ENCODE measurements around the gene AFF3.

Gene AFF3

DNA sequence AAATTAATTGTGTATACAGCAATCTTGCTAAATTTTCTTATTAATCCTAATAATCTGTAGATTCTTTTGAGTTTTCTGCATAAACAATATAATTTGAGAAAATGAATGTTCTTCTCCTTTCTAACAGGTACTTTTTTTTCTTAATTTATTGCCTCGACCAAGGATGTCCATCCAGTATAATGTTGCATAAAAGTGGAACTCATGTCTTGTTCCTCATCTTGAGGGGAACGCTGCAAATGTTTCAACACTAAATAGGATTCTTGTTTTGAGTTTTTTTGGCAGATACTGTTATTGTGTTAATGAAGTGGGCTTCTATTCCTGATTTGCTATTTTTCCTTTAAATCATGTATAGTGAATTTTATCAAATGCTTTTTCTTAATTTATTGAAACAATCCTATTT, 408.2 kb downstream of the AFF3 start:
- no peak for DNase-seq (ENCODE audit: low read depth)
- no peak overlapping the region for H3K4me3 ChIP-seq (ENCODE audit: low read length)
- TF ChIP-seq, protein P1, sequence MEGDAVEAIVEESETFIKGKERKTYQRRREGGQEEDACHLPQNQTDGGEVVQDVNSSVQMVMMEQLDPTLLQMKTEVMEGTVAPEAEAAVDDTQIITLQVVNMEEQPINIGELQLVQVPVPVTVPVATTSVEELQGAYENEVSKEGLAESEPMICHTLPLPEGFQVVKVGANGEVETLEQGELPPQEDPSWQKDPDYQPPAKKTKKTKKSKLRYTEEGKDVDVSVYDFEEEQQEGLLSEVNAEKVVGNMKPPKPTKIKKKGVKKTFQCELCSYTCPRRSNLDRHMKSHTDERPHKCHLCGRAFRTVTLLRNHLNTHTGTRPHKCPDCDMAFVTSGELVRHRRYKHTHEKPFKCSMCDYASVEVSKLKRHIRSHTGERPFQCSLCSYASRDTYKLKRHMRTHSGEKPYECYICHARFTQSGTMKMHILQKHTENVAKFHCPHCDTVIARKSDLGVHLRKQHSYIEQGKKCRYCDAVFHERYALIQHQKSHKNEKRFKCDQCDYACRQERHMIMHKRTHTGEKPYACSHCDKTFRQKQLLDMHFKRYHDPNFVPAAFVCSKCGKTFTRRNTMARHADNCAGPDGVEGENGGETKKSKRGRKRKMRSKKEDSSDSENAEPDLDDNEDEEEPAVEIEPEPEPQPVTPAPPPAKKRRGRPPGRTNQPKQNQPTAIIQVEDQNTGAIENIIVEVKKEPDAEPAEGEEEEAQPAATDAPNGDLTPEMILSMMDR (IDR thresholded peaks at IDR 0.05; ENCODE audit: insufficient read depth, low read depth, low read length, missing control alignments), result no peak

DNA sequence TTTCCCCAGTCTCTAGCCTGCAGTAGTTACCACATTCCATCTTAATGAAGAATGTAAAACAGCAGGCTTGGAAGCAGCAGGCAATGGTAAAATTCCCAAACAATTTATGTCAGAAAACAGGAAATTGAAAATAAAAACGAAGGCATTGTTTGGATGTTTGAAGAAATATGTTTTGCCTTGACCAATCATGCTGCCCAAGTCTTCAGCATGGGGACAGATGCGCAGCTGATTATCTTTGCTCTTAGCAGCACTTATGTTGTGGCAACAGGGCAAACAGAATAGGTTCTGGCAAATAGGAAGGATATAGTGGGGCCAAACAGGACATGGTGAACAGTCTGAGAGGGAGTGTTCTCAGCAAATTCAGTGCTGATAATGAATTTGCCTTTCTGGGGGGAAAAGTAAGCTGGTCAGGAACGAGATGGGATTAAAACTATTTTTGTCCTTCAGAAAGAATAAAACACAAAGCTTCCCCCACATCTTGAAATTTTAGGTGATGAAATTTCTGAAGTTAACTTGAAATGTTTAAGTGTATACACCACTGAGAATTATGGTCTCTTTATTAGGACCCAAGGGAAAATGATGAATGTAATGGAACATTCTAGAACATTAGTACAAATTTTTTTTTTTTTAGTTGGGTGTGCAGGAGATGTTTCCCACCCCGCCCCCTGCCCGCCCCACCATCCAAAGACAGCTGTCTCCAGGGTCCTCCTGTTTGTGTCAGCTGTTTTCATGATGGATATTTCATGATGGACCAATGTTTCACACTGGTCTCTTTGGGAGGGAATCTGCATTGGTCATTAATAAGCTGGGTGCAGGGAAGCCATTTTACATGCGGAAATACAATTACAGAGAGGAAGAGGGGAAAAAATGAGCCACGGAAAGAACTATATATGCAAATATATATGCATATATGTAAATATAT, 413.0 kb downstream of the AFF3 start:
- DNase-seq (ENCODE audit: low read depth), result no peak
- H3K4me3 ChIP-seq (ENCODE audit: low read length), result no peak overlapping the region
- TF ChIP-seq, protein P1 (IDR thresholded peaks at IDR 0.05; ENCODE audit: insufficient read depth, low read depth, low read length, missing control alignments), result no peak

DNA sequence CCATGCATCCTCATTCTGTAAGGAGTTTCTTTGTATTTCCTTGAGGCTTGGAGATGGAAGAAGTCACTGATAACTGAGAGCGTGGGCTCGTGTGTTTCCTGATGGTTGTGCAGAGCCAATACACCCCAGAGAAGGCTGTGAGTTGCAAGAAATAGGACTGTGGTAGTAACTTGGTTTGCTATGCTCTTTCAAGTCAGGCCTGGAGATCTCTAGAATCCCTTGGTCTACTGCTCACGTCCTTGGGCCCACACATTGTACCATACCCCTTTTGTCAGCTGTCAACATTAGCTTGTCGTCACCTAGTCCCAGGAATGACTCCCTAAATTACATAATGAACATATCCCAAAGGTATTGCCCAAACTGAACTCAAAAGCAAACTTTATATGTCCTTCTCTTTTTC, 414.2 kb downstream of the AFF3 start:
- TF ChIP-seq, protein P1 (IDR thresholded peaks at IDR 0.05; ENCODE audit: insufficient read depth, low read depth, low read length, missing control alignments), result no peak
- no peak for DNase-seq (ENCODE audit: low read depth)
- no peak overlapping the region for H3K4me3 ChIP-seq (ENCODE audit: low read length)

DNA sequence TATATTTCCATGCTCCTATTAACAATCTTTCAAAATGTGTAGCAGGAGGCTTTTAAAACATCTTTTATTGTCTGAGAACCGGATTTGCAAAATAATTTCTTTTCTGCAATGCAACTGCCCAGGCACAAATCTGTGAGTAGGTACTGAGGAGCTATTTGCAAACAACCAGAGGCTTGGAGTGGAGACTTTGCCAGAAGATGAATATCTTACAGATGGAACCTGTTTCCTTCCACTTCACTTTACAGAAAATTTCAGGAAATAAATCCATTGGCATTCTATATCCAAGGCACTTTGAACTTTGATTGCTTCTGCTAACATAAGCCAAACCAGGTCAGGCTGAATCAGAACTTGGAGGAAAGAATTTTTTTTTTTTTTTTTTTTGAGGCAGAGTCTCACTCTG, 415.2 kb downstream of the AFF3 start:
- no peak overlapping the region for H3K4me3 ChIP-seq (ENCODE audit: low read length)
- TF ChIP-seq, protein P1 (IDR thresholded peaks at IDR 0.05; ENCODE audit: insufficient read depth, low read depth, low read length, missing control alignments), result no peak
- no peak for DNase-seq (ENCODE audit: low read depth)

DNA sequence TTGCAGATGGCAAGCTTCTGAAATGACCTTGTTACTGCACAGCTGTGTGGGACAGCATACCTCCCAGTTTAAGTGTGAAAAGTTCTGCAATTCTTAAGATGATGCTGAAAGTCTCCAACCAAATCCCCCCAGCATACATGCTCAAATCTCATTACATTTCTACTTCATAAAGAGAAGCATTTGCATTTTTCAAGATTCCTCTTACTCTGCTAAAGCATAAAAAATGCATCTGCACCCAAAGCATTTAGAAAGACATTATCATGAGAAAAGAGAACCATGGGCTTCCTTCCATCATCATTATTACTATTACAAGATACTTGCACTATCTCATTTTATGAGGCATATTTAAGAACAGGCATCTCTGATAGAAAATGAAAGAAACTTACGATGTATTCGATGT, 415.7 kb downstream of the AFF3 start:
- TF ChIP-seq, protein P1 (IDR thresholded peaks at IDR 0.05; ENCODE audit: insufficient read depth, low read depth, low read length, missing control alignments), result no peak

DNA sequence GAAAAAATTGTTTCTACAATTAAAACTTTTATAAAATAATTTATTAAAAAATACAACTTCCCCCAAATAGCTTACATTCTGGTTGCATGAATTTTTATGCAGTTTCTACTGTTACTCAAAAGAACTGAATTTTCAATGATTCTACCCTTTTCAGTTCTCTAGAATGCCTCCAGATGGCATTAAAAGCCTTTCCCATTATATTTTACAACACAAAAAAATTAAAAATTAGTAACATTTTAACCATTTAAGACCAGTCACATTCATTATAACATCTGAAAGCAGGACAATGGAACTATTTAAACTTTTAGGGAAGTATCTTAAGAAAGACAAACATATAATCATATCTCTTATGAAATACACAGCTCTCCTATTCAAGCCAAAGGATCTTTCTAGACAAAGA, 416.6 kb downstream of the AFF3 start:
- H3K4me3 ChIP-seq (ENCODE audit: low read length), result no peak overlapping the region
- DNase-seq (ENCODE audit: low read depth), result no peak
- TF ChIP-seq, protein P1 (IDR thresholded peaks at IDR 0.05; ENCODE audit: insufficient read depth, low read depth, low read length, missing control alignments), result no peak

More for the DNA sequence above, 415.7 kb downstream of the AFF3 start:
- H3K4me3 ChIP-seq (ENCODE audit: low read length), result no peak overlapping the region
- DNase-seq (ENCODE audit: low read depth), result no peak

DNA sequence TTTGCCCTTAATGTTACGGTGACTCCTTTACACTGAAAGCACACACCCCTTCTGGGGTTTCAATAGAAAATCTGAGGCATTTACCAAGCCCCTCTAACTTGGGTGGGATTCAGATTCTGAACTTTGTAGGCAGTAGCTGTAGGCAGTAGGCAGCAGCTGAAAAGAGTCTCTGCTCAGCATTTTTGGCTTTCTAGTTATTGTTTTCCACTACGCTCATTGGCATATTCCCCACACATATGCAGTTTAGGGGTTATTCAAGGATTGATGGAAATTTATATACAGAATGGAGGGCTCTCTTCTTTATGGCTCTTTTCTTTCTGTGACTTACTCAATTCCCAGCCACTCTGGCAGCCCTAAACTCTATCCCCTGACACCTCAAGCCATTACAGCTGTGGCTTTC, 419.9 kb downstream of the AFF3 start:
- no peak overlapping the region for H3K4me3 ChIP-seq (ENCODE audit: low read length)
- no peak for DNase-seq (ENCODE audit: low read depth)
- TF ChIP-seq, protein P1 (IDR thresholded peaks at IDR 0.05; ENCODE audit: insufficient read depth, low read depth, low read length, missing control alignments), result no peak
